ENCODE measurements around the gene PLA2G5. TPM values are rescaled to one million over a fixed set of nuclear protein-coding genes. Genes with fewer than 3 reads are reported as not detected.
"Not testable (repeated sequence)": the region's sequence is repeated elsewhere in the genome, so short reads cannot be mapped to it uniquely, and the experiment has no call there.

PLA2G5 gene, protein sequence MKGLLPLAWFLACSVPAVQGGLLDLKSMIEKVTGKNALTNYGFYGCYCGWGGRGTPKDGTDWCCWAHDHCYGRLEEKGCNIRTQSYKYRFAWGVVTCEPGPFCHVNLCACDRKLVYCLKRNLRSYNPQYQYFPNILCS
- not detected for total RNA-seq
- 0 to 0.23 reads per million in 2 donors for total RNA-seq

DNA sequence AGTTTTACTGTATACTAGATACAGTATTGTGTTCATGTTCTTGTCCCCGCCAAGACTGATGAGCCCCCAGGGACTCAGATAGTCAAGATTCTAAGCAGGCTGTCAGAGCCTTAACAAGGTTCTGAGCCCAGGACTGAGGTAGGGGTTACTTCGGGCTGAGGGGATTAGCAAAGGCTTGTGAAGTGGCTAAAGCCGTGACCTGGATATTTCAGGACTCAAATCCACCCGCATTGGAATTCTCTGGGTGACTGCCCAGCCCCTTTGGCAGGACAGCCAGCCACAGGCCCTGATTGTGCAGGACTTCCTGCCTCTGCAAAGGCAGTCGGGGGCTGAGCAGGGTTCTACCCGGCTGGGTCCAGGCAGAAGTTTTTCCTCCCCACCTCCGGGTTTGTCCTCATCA is at the start of gene PLA2G5:
Gene PLA2G5, plus strand, starts transcription at position 321 of the 400 bp plus-strand sequence. CDS start 14,637 bp downstream, outside the sequence.
- H3K36me3 Mint-ChIP-seq (ENCODE audit: low read depth): no peaks in the 10 kb centered on the region
- H3K9me3 ChIP-seq (ENCODE audit: control insufficient read depth, low read length, poor library complexity, severe bottlenecking): no peaks in the 10 kb centered on the region
- no peak for ATAC-seq
- no peak within 1 kb of the TSS for H3K4me3 Mint-ChIP-seq
- DNase-seq: no peak
- peaks cover 27% of the 10 kb centered on the region for H3K27me3 Mint-ChIP-seq
- H3K27ac Mint-ChIP-seq: no peak within 1 kb of the TSS
- H3K4me1 Mint-ChIP-seq: peaks cover 7% of the 10 kb centered on the region

DNA sequence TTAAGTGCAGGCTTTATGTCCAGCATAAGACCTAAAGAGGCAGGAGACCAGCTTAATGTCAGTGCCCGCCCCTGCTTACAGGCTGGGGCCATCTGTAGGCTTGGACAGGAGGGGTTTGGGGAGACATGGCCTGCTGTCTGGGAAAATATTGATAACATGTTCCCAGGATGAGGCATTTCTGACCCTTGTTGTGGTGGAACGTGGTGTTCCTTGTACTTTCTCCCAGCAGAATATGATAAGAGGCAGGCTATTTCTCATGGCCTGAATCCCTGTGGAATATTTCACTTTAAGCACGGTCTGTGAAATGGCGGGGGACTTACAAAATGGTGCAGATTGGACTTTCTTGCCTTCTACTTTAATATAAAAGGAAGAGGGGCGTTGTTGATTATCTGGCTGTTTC is 41.9 kb upstream of the PLA2G5 start:
- no peak overlapping the region for H3K27ac Mint-ChIP-seq
- ATAC-seq: no peak
- no peak for DNase-seq
- no peaks in the 10 kb centered on the region for H3K9me3 ChIP-seq (ENCODE audit: control insufficient read depth, low read length, poor library complexity, severe bottlenecking)
- H3K27me3 Mint-ChIP-seq: peaks cover 28% of the 10 kb centered on the region
- no peaks in the 10 kb centered on the region for H3K4me1 Mint-ChIP-seq
- H3K36me3 Mint-ChIP-seq (ENCODE audit: low read depth): no peaks in the 10 kb centered on the region
- no peak overlapping the region for H3K4me3 Mint-ChIP-seq

DNA sequence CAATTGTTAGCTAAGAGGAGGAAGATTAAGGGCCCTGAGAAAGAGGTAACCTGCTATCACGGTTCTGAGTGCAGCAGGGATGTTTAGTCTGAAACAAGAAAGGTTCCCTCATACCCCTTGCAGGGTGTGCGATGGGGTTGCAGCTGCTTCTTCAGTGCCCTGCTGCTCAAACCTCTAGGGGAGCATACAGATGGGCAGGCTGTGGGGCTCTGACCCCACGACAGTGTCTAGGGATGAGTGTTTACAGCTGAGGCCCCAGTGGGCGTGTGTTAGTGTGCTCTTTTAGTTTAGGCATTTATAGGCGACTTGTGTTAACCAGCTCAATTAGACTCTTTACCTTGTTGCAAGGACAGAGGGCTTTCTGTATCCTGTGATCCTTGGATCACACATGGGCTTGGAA is 41.3 kb upstream of the PLA2G5 start:
- Mint-ChIP-seq H3K27me3 (peaks cover 28% of the 10 kb centered on the region), H3K36me3 (ENCODE audit: low read depth) (peaks cover 2% of the 10 kb centered on the region), H3K4me1 (no peaks in the 10 kb centered on the region), H3K4me3 (no peak overlapping the region), H3K27ac (no peak overlapping the region)
- no peaks in the 10 kb centered on the region for H3K9me3 ChIP-seq (ENCODE audit: control insufficient read depth, low read length, poor library complexity, severe bottlenecking)
- no peak for ATAC-seq
- DNase-seq: no peak

- Mint-ChIP-seq H3K36me3 (ENCODE audit: low read depth) (peaks cover 2% of the 10 kb centered on the region), H3K4me3 (no peak overlapping the region), H3K27ac (no peak overlapping the region), H3K27me3 (peaks cover 28% of the 10 kb centered on the region), H3K4me1 (no peaks in the 10 kb centered on the region)
- DNase-seq (no peak), ATAC-seq (no peak)
- H3K9me3 ChIP-seq (ENCODE audit: control insufficient read depth, low read length, poor library complexity, severe bottlenecking): no peaks in the 10 kb centered on the region
These were observed 40.6 kb upstream of the PLA2G5 start for GRCh38 chr1:20029178-20029912.

DNA sequence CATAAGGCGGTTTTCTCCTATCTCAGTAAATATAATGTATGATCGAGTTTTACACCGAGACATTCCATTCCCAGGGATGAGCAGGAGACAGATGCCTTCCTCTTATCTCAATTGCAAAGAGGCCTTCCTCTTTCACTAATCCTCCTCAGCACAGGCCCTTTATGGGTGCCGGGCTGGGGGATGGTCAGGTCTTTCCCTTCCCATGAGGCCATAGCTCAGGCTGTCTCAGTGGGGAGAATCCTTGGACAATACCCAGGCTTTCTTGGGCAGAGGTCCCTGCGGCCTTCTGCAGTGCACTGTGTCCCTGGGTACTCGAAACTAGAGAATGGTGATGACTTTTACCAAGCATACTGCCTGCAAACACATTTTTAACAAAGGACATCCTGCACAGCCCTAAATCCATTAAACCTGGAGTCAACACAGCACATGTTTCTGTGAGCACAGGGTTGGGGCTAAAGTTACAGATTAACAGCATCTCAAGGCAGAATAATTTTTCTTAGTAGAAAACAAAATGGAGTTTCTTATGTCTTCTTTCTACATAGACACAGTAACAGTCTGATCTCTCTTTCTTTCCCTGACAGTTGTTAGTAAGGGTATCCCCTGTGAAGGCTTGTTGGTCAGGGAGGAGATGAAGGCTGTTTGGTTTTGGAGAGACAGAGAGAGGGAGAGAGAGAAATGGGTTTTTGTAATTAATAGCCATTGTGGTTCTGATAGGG is 39.4 kb upstream of the PLA2G5 start:
- H3K36me3 Mint-ChIP-seq (ENCODE audit: low read depth); H3K4me1 Mint-ChIP-seq; H3K9me3 ChIP-seq (ENCODE audit: control insufficient read depth, low read length, poor library complexity, severe bottlenecking); H3K4me3 Mint-ChIP-seq; ATAC-seq; DNase-seq; H3K27ac Mint-ChIP-seq: not testable (repeated sequence)
- H3K27me3 Mint-ChIP-seq: peaks cover 28% of the 10 kb centered on the region

DNA sequence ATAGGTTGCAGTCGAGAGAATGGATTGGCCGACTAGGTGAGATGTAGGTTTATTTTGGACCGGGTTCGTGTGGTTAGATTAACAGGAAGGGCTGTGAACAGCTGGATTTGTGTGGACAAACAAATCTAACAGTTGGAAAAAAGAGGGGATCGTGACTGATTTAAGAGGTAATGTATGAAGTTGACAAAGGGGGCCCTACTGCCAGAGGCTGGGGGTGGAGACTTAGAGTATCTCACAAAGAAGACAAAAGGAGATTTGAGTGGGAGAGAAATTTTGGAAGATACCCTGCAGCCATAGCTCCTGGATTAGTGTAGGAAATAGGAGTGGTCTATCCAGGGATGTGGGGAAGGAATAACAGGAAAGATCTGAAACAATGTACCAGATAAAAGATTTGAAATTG is 38.8 kb upstream of the PLA2G5 start:
- DNase-seq: no peak
- H3K9me3 ChIP-seq (ENCODE audit: control insufficient read depth, low read length, poor library complexity, severe bottlenecking): no peaks in the 10 kb centered on the region
- no peak for ATAC-seq
- H3K27me3 Mint-ChIP-seq: peaks cover 26% of the 10 kb centered on the region
- H3K36me3 Mint-ChIP-seq (ENCODE audit: low read depth): peaks cover 2% of the 10 kb centered on the region
- H3K4me1 Mint-ChIP-seq: no peaks in the 10 kb centered on the region
- H3K27ac Mint-ChIP-seq: no peak overlapping the region
- no peak overlapping the region for H3K4me3 Mint-ChIP-seq

- H3K4me3 Mint-ChIP-seq: no peak overlapping the region
- peaks cover 2% of the 10 kb centered on the region for H3K36me3 Mint-ChIP-seq (ENCODE audit: low read depth)
- H3K9me3 ChIP-seq (ENCODE audit: control insufficient read depth, low read length, poor library complexity, severe bottlenecking): no peaks in the 10 kb centered on the region
- no peaks in the 10 kb centered on the region for H3K4me1 Mint-ChIP-seq
- peaks cover 21% of the 10 kb centered on the region for H3K27me3 Mint-ChIP-seq
- H3K27ac Mint-ChIP-seq: no peak overlapping the region
- DNase-seq (no peak), ATAC-seq (no peak)
These were observed 38.2 kb upstream of the PLA2G5 start for GRCh38 chr1:20031836-20032235.

GRCh38 chr1:20032425-20032824 is 37.6 kb upstream of the PLA2G5 start:
- Mint-ChIP-seq H3K36me3 (ENCODE audit: low read depth) (peaks cover 2% of the 10 kb centered on the region), H3K4me1 (peaks cover 2% of the 10 kb centered on the region), H3K27ac (no peak overlapping the region), H3K27me3 (peaks cover 21% of the 10 kb centered on the region), H3K4me3 (no peak overlapping the region)
- ATAC-seq (no peak), DNase-seq (no peak)
- H3K9me3 ChIP-seq (ENCODE audit: control insufficient read depth, low read length, poor library complexity, severe bottlenecking): no peaks in the 10 kb centered on the region

GRCh38 chr1:20033420-20033819 is 36.6 kb upstream of the PLA2G5 start:
- H3K36me3 Mint-ChIP-seq (ENCODE audit: low read depth): peaks cover 2% of the 10 kb centered on the region
- H3K27me3 Mint-ChIP-seq: peaks cover 14% of the 10 kb centered on the region
- ATAC-seq (no peak), DNase-seq (no peak)
- H3K4me3 Mint-ChIP-seq: no peak overlapping the region
- H3K27ac Mint-ChIP-seq: no peak overlapping the region
- H3K4me1 Mint-ChIP-seq: peaks cover 4% of the 10 kb centered on the region
- H3K9me3 ChIP-seq (ENCODE audit: control insufficient read depth, low read length, poor library complexity, severe bottlenecking): no peaks in the 10 kb centered on the region

- H3K9me3 ChIP-seq (ENCODE audit: control insufficient read depth, low read length, poor library complexity, severe bottlenecking): no peaks in the 10 kb centered on the region
- H3K27ac Mint-ChIP-seq: no peak overlapping the region
- ATAC-seq (no peak), DNase-seq (no peak)
- peaks cover 2% of the 10 kb centered on the region for H3K36me3 Mint-ChIP-seq (ENCODE audit: low read depth)
- no peaks in the 10 kb centered on the region for H3K27me3 Mint-ChIP-seq
- H3K4me1 Mint-ChIP-seq: peaks cover 4% of the 10 kb centered on the region
- H3K4me3 Mint-ChIP-seq: no peak overlapping the region
These were observed 34.9 kb upstream of the PLA2G5 start for GRCh38 chr1:20035114-20035513.

DNA sequence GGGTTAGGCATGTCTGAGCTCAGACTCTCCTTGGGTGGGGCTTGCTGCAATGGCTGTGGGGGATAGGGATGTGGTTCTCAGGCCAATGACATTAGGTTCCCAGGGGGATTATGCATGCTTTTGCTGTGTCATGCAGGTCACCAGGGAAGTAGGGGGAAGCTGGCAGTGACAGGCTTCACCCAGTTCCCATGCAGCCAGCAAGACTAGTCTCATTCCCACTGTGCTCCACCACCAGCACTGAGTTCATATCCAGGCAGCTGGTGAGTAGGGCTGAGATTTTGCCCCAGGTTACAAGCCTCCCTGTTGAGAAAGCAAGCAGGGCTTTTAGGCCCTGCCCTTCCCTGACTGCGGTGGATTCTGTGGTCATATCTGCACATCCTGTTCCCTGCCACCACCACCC is 32.1 kb upstream of the PLA2G5 start:
- peaks cover 4% of the 10 kb centered on the region for H3K4me1 Mint-ChIP-seq
- H3K27me3 Mint-ChIP-seq: no peaks in the 10 kb centered on the region
- peaks cover 2% of the 10 kb centered on the region for H3K36me3 Mint-ChIP-seq (ENCODE audit: low read depth)
- no peak overlapping the region for H3K27ac Mint-ChIP-seq
- DNase-seq: no peak
- ATAC-seq: no peak
- no peaks in the 10 kb centered on the region for H3K9me3 ChIP-seq (ENCODE audit: control insufficient read depth, low read length, poor library complexity, severe bottlenecking)
- no peak overlapping the region for H3K4me3 Mint-ChIP-seq

- ATAC-seq: no peak
These were observed 22.9 kb upstream of the PLA2G5 start for GRCh38 chr1:20047096-20047495.

DNA sequence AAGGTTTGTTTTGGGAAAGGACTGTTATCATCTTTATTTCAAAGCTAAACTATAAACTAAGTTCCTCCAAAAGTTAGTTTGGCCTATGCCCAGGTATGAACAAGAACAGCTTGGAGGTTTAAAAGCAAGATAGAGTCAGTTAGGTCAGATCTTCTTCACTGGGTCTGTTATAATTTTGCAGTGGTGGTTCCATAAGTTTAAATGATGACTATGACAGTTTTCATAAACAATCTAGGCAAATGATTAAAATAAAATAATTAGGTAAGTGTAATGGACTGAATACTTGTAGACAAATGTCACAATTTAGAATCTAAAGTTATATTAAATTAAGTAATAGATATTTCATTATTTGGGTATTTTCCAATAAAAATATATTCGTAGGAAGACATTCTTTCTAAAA is 21.4 kb upstream of the PLA2G5 start:
- DNase-seq (no peak), ATAC-seq (no peak)
- Mint-ChIP-seq H3K27ac (no peak overlapping the region), H3K4me3 (no peak overlapping the region), H3K36me3 (ENCODE audit: low read depth) (peaks cover 4% of the 10 kb centered on the region), H3K4me1 (no peaks in the 10 kb centered on the region), H3K27me3 (no peaks in the 10 kb centered on the region)
- no peaks in the 10 kb centered on the region for H3K9me3 ChIP-seq (ENCODE audit: control insufficient read depth, low read length, poor library complexity, severe bottlenecking)

More at GRCh38 chr1:20047096-20047495, 22.9 kb upstream of the PLA2G5 start:
- Mint-ChIP-seq H3K36me3 (ENCODE audit: low read depth) (no peaks in the 10 kb centered on the region), H3K27ac (no peak overlapping the region), H3K4me3 (no peak overlapping the region), H3K4me1 (no peaks in the 10 kb centered on the region), H3K27me3 (no peaks in the 10 kb centered on the region)
- no peaks in the 10 kb centered on the region for H3K9me3 ChIP-seq (ENCODE audit: control insufficient read depth, low read length, poor library complexity, severe bottlenecking)
- DNase-seq: no peak
